ENCODE measurements around the gene C20orf144.

GRCh38 chr20:33663161-33664084 lies 1.3 kb downstream of the C20orf144 start:
- TF ChIP-seq, protein P1, sequence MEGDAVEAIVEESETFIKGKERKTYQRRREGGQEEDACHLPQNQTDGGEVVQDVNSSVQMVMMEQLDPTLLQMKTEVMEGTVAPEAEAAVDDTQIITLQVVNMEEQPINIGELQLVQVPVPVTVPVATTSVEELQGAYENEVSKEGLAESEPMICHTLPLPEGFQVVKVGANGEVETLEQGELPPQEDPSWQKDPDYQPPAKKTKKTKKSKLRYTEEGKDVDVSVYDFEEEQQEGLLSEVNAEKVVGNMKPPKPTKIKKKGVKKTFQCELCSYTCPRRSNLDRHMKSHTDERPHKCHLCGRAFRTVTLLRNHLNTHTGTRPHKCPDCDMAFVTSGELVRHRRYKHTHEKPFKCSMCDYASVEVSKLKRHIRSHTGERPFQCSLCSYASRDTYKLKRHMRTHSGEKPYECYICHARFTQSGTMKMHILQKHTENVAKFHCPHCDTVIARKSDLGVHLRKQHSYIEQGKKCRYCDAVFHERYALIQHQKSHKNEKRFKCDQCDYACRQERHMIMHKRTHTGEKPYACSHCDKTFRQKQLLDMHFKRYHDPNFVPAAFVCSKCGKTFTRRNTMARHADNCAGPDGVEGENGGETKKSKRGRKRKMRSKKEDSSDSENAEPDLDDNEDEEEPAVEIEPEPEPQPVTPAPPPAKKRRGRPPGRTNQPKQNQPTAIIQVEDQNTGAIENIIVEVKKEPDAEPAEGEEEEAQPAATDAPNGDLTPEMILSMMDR (IDR thresholded peaks at IDR 0.05): peak in 1 of 4 experiments; percentile 26
- peak; percentile 29 to 73 for TF ChIP-seq POLR2A (IDR thresholded peaks at IDR 0.05)

Measured in uterus (tissue), 2 donors.